Fibroblast of skin of right quadriceps (primary cell): Measurements from ENCODE around the gene FAM118A.
"Not testable (repeated sequence)": the region's sequence is repeated elsewhere in the genome, so short reads cannot be mapped to it uniquely, and the experiment has no call there.

Experiments
- DNase-seq: peaks from one replicate; pipeline ENCODE4 v3.0.0-alpha.2; 2013

Gene FAM118A

GRCh38 chr22:45284705-45285262 is 24.9 kb upstream of the FAM118A start, which contains the start of gene UPK3A:
Gene UPK3A, plus strand, starts transcription at chr22:45284949. Its CDS starts 65 bp downstream, at chr22:45285014.
- DNase-seq = no peak

DNA sequence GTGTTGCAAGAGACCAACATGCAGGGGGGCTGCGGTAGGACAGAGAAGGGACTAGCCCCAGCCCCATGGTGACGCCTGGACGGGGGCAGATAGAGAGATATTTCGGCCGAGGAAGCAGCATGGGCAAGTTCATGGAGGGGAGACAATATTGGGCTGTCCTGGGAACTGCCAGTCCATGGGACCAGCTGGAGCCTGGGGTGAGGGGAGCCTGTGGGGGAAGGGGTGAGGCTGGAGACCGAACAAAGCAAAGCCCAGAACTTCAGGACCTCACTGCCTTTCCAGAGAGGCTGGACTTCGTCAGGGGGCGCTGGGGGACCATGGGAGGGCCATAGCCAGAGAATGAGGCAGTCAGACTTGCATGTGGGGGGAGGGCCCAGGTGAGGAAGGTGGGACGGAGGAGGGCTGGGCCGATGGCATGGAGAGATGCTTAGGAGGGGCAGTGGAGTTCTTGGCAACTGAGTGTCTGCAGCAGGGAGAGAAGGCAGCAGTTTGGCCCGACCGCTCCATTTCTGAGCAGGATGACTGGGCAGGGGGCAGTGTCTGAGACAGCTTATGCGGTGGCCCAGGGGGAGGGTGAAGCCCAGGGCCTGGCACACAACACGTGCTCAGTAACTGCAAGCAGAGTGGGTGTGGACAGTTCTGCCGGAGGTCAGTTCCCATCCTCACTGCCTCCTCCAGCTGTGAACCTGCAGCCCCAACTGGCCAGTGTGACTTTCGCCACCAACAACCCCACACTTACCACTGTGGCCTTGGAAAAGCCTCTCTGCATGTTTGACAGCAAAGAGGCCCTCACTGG is 24.3 kb upstream of the FAM118A start:
- no peak for DNase-seq

GRCh38 chr22:45286854-45287551 is 22.7 kb upstream of the FAM118A start:
- no peak for DNase-seq

GRCh38 chr22:45290410-45290936 is 19.3 kb upstream of the FAM118A start:
- peak; percentile 82 for DNase-seq

- DNase-seq = no peak
Observed at GRCh38 chr22:45291061-45291930, 18.4 kb upstream of the FAM118A start.

GRCh38 chr22:45291931-45292290 is 17.8 kb upstream of the FAM118A start:
- no peak for DNase-seq

GRCh38 chr22:45292731-45293442 is 16.8 kb upstream of the FAM118A start:
- no peak for DNase-seq

DNA sequence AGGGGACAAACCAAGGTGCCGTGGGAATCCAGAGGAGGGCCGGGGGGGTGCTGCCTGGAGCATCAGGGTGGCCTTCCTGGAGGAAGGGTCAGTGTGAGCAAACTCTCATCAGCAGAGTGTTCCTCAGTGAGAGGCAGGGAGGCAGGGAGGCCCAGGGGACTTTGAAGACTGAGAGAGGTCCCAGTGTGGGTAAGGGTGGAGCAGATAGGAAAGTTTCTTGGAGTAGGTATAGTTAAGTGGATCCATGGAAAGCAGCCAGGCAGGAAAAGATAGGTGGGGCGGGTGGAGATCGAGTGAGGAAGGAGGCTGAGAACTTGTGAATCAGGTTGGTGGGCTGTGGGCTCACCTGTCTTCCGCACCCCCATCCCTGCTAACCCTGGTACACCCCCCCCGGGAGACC is 15.7 kb upstream of the FAM118A start:
- DNase-seq = no peak

DNA sequence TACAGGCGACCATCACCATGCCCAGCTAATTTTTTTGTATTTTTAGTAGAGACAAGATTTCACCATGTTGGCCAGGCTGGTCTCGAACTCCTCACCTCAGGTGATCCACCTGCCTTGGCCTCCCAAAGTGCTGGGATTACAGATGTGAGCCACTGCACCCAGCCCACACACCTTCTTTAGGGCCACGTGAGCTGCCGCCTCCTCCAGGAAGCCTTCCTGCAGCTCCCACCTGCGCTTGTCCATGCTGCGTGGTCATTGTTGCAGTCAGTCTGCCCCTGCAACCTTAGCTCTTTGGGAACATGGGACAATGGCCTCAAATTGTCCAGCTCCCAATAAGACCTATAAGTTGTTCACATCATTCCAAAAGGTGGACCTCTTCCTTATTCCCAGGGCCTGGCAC is 14.7 kb upstream of the FAM118A start:
- not testable (repeated sequence) for DNase-seq

GRCh38 chr22:45295492-45295891 is 14.2 kb upstream of the FAM118A start:
- no peak for DNase-seq

DNA sequence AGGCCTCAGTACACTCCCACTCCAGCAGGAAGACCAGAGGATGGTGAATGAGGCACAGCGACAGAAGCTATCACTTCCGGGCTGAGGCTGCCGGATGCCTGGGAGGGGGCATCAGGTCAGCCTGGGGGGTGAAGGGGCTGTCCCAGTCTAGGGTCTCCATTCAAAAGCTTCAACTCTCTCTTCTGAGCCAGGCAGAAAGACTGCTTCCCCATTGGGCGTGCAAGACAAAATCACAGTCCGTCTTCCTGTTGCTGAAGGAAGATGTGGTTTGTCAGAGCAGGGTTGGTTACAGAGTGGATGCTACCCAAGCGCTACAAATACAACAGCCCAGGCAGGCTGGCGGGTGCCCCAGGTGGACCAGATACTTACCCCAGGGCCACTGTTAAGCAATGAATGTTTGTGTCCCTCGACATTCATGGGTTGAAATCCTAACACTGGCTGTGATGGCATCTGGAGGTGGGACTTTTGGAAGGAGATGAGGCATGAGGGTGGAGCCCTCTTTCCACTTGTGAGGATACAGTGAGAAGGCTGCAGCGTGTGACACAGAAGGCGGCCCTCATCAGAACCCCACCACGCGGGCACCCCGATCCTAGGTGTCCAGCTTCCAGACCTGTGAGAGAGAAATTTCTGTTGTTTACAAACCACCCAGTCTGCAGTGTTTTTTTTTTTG is 13.0 kb upstream of the FAM118A start:
- no peak for DNase-seq

DNA sequence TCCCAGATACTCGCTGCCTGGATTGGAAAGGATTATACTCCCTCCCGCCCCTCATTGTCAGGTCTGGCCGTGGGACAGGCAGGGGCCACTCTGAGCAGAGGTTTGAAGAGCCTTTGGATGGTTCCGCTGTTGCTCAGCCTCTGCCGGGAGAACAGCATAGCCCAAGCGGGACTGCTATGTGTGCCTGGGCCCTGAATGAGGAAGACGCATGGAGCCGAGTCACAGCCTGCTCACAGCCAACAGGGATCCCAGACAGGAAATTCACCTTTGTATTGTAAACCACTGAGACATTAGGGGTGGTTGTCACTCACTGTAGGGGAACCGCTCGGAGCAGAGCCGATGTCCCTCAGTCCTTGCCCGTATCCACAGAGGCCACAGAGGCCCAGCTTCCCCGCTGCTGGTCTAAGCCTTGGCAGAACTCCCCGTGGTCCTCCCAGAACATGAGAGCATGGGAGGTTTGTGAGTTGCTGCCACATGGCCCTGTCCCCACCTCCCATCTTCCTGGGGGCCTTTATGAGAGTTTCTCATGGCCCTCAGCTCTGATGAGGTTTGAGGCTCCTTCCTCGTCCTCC is 10.7 kb upstream of the FAM118A start:
- no peak for DNase-seq

GRCh38 chr22:45302751-45303150 is 7.0 kb upstream of the FAM118A start:
- no peak for DNase-seq

GRCh38 chr22:45303181-45303580 is 6.6 kb upstream of the FAM118A start:
- no peak for DNase-seq

DNA sequence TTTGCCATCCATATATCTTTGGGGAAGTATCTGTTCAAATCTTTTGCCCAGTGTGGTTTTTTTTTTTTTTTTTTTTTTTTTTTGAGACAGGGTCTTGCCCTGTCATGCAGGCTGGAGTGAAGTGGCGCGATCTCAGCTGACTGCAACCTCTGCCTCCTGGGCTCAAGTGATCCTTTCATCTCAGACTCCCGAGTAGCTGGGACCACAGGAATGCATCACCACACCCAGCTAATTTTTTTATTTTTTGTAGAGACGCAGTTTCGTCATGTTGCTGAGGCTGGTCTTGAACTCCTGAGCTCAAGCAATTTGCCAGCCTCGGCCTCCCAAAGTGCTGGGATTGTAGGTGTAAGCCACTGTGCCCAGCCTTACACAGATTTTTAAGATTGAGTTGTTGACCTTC is 4.8 kb upstream of the FAM118A start:
- no peak for DNase-seq

DNA sequence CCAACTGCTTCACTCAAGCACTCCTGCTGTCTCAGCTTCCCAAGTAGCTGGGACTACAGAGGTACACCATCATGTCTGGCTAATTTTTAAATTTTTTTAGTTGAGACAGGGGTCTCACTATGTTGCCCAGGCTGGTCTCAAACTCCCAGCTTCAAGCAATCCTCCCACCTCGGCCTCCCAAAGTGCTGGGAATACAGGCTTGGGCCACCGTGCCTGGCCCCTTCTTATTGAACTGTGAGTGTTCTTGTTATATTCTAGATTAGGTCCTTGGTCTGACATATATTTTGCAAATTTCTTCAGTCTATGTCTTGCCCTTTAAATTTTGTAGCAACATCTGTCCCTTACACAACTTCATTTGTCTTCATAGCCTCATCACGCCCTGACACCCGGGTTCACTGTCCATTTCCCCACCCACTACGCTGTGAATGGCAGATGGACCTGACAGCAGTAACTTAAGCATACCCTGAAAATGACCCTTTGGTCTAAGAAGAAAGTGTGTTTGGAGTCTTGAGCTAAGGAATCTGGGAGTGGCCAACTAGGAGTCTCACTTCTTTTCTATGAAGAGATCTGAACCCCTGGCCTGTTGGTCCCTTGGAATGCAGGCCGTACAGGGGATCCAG is 4.2 kb upstream of the FAM118A start:
- no peak for DNase-seq

DNA sequence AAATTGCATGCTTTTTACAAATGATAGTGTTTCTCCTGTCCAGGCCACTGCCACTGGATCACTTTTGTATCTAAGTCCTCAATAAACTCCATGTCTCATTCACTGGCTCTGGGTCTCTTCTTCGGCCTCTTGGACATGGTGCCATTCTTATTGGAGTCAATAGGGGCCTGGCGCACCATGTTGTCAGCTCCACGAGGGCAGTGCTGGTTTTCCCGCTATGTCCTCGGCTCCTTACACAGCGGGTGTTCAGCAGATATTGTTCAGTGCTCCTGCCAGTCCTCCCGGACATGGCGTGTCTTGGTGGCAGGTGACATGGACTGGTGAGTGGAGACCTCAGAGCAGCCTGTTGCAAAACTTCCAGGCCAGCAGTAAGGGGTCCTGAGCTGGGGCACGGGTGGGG is 3.6 kb upstream of the FAM118A start:
- no peak for DNase-seq

GRCh38 chr22:45308391-45308956 is 1.3 kb upstream of the FAM118A start:
- no peak for DNase-seq

GRCh38 chr22:45308957-45309421 is 745 bp upstream of the FAM118A start:
- DNase-seq = no peak

DNA sequence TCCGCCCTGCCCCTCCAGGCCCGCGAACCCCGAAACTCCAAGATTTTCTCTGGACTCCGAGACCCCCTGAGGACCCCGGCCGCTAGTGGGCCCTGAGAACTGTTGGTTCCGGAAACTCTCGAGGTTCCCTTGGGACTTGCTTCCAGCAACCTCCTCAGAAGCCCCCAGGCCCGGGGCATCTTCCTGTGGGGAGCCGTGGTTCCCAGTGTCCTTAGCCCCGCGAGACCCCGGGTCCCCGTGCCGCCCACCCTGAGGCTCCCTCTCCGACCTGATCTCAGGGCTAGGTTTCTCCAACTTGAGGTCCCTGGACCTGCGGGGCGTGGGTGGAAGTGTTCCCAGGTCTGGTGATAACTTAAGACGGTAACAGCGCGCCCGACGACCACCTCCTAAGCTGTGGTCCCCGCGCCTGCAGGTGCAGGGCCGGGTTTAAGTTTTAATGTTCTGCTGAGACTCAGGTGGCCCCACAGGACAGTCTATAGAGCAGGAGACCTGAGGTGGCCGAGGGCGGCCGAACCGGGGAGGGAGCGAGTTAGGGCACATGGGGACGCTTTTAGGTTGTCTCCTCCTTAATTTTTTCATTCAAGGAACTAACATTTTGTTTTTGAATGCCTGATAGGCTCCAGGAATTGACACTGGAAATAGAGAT is 720 bp downstream of the FAM118A start:
- no peak for DNase-seq
